Osteoblast (primary cell): ENCODE results near the gene LMAN1L. TPM values are rescaled to one million over a fixed set of nuclear protein-coding genes. Genes with fewer than 3 reads are reported as not detected.

Source experiments
- DNase-seq: peaks from one replicate; pipeline ENCODE4 v3.0.0; 2011; ENCODE audit warnings: low spot score, mixed read lengths; ENCODE audit not compliant: insufficient read length; ENCODE audit errors: missing footprints
- H2AFZ ChIP-seq: 2 replicates; pipeline ENCODE4 v1.6.0; 2011; ENCODE audit warnings: mild to moderate bottlenecking, low read length
- H3K27ac ChIP-seq: 2 replicates; pipeline ENCODE4 v1.5.1; 2011; ENCODE audit warnings: mild to moderate bottlenecking, low read depth, low read length, moderate library complexity
- H3K27me3 ChIP-seq: 2 replicates; pipeline ENCODE4 v1.6.0; 2012; ENCODE audit warnings: mild to moderate bottlenecking, control low read depth, inconsistent platforms, low read length, moderate library complexity; ENCODE audit not compliant: insufficient read depth
- H3K36me3 ChIP-seq: 2 replicates; pipeline ENCODE4 v1.5.1; 2011; ENCODE audit warnings: mild to moderate bottlenecking, low read length, control low read depth, moderate library complexity; ENCODE audit not compliant: insufficient read depth
- H3K4me1 ChIP-seq: 2 replicates; pipeline ENCODE4 v1.5.1; 2011; ENCODE audit warnings: mild to moderate bottlenecking, low read length, control low read depth, moderate library complexity; ENCODE audit not compliant: insufficient read depth
- H3K4me2 ChIP-seq: 2 replicates; pipeline ENCODE4 v1.6.0; 2011; ENCODE audit warnings: mild to moderate bottlenecking, low read length; ENCODE audit not compliant: insufficient read depth
- H3K4me3 ChIP-seq: fragments of 200-600 bp; sonication (generic); 3 replicates; pipeline ENCODE4 v1.5.1; 2012; ENCODE audit warnings: mild to moderate bottlenecking, low read length, inconsistent platforms; ENCODE audit not compliant: insufficient read depth
- H3K79me2 ChIP-seq: 2 replicates; pipeline ENCODE4 v1.6.0; 2012; ENCODE audit warnings: mild to moderate bottlenecking, low read length, control low read depth, inconsistent platforms; ENCODE audit not compliant: insufficient read depth
- H3K9me3 ChIP-seq: 2 replicates; pipeline ENCODE4 v1.5.1; 2011; ENCODE audit warnings: low read depth, low read length, control low read depth
- H4K20me1 ChIP-seq: 2 replicates; pipeline ENCODE4 v1.6.0; 2012; ENCODE audit warnings: mild to moderate bottlenecking, low read length, control low read depth; ENCODE audit not compliant: insufficient read depth
- total RNA-seq: library from RNA; depleted of rRNA; stranded (reverse); fragments of >200 nt; gene quantifications from 2 replicates; pipeline ENCODE4 v1.2.3, GENCODE V29; 2012
- TF ChIP-seq, protein P1 (sequence below): IDR thresholded peaks from 2 replicates; pipeline ENCODE4 v1.5.1; 2011; ENCODE audit warnings: mild to moderate bottlenecking, low read depth, low read length, moderate library complexity; ENCODE audit errors: extremely low read depth

Gene LMAN1L
- total RNA-seq, 1 donor: not detected

DNA sequence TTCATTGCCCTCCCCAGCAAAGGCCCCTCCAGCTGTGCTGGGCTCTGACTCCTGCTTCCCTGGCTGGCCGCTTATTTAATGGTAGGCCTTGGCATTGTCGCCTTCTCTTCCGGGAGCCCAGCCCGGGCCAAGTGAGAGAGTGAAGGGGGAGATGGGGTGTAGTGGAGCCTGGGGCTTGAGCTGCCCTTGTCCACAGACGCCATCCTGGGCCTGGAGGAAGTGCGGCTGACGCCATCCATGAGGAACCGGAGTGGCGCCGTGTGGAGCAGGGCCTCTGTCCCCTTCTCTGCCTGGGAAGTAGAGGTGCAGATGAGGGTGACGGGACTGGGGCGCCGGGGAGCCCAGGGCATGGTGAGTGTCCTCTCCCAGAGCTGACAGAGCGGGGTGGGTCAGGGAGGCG, 3.3 kb downstream of the LMAN1L start:
- H3K4me3 ChIP-seq: no peak overlapping the region
- H3K79me2 ChIP-seq: no peaks in the 10 kb centered on the region
- no peaks in the 10 kb centered on the region for H3K4me1 ChIP-seq
- no peaks in the 10 kb centered on the region for H3K27me3 ChIP-seq
- H3K4me2 ChIP-seq: no peak overlapping the region
- H3K27ac ChIP-seq: no peak overlapping the region
- TF ChIP-seq, protein P1, sequence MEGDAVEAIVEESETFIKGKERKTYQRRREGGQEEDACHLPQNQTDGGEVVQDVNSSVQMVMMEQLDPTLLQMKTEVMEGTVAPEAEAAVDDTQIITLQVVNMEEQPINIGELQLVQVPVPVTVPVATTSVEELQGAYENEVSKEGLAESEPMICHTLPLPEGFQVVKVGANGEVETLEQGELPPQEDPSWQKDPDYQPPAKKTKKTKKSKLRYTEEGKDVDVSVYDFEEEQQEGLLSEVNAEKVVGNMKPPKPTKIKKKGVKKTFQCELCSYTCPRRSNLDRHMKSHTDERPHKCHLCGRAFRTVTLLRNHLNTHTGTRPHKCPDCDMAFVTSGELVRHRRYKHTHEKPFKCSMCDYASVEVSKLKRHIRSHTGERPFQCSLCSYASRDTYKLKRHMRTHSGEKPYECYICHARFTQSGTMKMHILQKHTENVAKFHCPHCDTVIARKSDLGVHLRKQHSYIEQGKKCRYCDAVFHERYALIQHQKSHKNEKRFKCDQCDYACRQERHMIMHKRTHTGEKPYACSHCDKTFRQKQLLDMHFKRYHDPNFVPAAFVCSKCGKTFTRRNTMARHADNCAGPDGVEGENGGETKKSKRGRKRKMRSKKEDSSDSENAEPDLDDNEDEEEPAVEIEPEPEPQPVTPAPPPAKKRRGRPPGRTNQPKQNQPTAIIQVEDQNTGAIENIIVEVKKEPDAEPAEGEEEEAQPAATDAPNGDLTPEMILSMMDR: no peak
- no peak for DNase-seq
- H3K36me3 ChIP-seq: no peaks in the 10 kb centered on the region
- H4K20me1 ChIP-seq: no peaks in the 10 kb centered on the region
- no peak overlapping the region for H2AFZ ChIP-seq
- H3K9me3 ChIP-seq: no peaks in the 10 kb centered on the region

DNA sequence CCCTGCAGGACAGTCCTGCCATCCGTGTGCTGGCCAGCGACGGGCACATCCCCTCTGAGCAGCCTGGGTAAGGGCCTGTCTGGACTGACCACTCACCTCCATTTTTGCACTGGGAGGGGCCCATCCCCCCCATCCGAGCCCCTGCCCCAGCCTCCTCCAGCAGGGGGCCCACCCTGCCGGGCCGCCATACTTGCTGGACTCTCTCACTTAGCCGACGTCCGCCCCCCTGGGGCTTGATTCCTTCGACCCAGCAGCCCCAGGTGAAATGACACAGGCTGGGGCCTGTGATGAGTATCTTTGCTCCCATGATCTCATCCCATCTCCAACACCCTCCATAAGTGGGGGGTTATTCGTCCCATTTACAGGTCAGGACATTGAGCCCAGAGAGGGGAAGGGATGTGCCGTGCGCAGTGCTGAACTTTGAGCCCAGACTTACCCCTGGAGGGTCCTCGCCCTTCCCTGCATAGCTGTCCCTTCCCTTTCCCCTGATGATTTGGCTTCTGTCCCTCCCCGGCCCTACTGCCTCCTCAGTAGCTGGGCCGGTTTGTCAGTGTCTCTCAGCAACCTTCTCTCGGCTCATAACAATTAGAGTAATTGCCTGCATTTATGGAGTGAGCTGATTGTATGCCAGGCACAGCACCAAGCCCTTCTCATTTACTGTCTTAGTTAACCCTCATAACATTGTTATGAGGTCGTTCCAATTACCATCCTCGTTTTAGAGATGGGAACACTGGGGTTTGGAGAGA, 4.2 kb downstream of the LMAN1L start:
- Histone ChIP-seq H3K27me3 (no peaks in the 10 kb centered on the region), H2AFZ (no peak overlapping the region), H3K36me3 (no peaks in the 10 kb centered on the region), H3K79me2 (no peaks in the 10 kb centered on the region), H3K4me1 (no peaks in the 10 kb centered on the region), H3K4me2 (no peak overlapping the region), H3K4me3 (no peak overlapping the region), H3K27ac (no peak overlapping the region), H3K9me3 (no peaks in the 10 kb centered on the region), H4K20me1 (no peaks in the 10 kb centered on the region)
- TF ChIP-seq, protein P1: no peak
- DNase-seq: peak; percentile 83

DNA sequence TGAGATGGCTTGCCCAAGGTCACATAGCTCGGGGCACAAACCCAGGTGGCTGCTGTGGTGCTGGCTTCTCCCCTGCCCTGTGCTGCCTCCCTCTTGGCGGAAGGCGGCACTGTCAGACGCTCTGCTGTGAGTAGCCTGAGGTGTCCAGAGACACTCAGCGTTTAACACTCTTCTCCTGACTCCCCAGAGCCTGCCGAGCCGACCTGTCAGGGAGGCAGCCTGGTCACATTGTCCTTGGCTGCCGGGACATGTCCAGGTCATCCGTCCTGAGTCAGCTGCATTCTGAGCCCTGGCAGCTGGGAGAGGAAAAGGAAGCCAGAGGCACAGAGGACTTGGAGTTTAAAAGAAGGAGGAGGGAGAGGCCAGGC, 4.7 kb downstream of the LMAN1L start:
- DNase-seq: no peak
- Histone ChIP-seq H3K4me1 (no peaks in the 10 kb centered on the region), H3K4me3 (no peak overlapping the region), H3K79me2 (no peaks in the 10 kb centered on the region), H3K27me3 (no peaks in the 10 kb centered on the region), H3K36me3 (no peaks in the 10 kb centered on the region), H4K20me1 (no peaks in the 10 kb centered on the region), H3K4me2 (no peak overlapping the region), H2AFZ (no peak overlapping the region), H3K27ac (no peak overlapping the region), H3K9me3 (no peaks in the 10 kb centered on the region)
- TF ChIP-seq, protein P1: peak; percentile 31

DNA sequence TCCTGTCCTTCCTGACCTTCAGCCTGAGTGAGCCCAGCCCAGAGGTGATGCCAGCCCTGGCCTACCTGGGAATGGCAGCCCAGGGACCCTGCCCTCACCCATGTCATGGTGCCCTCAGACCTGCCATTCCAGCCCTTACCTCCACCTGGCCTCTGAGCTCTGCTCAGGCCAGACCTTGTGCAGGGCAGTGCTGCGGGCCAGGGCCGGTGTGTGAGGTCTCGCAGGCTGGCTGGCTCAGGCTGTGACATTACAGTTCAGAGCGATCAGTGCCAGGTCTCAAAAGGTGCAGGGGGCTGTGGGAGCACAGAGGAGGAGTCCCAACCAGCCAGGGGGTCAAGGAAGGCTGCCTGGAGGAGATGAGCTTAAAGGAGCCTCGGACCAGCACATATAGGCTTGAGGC, 7.4 kb downstream of the LMAN1L start:
- H3K4me2 ChIP-seq: no peak overlapping the region
- H2AFZ ChIP-seq: no peak overlapping the region
- no peak overlapping the region for H3K27ac ChIP-seq
- DNase-seq: no peak
- H3K79me2 ChIP-seq: no peaks in the 10 kb centered on the region
- no peaks in the 10 kb centered on the region for H4K20me1 ChIP-seq
- no peaks in the 10 kb centered on the region for H3K36me3 ChIP-seq
- no peaks in the 10 kb centered on the region for H3K4me1 ChIP-seq
- H3K27me3 ChIP-seq: peaks cover 4% of the 10 kb centered on the region
- TF ChIP-seq, protein P1: no peak
- no peak overlapping the region for H3K4me3 ChIP-seq
- H3K9me3 ChIP-seq: no peaks in the 10 kb centered on the region
